Measurements from ENCODE around the gene ITGAE.
"Not testable (repeated sequence)": the region's sequence is repeated elsewhere in the genome, so short reads cannot be mapped to it uniquely, and the experiment has no call there.

The ITGAE gene

GRCh38 chr17:3728099-3728498 lies 72.9 kb downstream of the ITGAE start:
- H3K9me3 ChIP-seq (ENCODE audit: control insufficient read depth, insufficient read depth, low read length); H3K9ac ChIP-seq (ENCODE audit: low read depth, low read length): not testable (repeated sequence)
- Histone ChIP-seq H3K4me1 (ENCODE audit: insufficient read depth, low read length) (peaks cover 13% of the 10 kb centered on the region; the same call in 1 of the 2 replicates), H3K36me3 (ENCODE audit: insufficient read depth, low read length) (peaks cover 18% of the 10 kb centered on the region; the same call in 1 of the 2 replicates)

GRCh38 chr17:3727041-3727440 lies 73.9 kb downstream of the ITGAE start:
- H3K9ac ChIP-seq (ENCODE audit: low read depth, low read length): no peak overlapping the region
- H3K4me1 ChIP-seq (ENCODE audit: insufficient read depth, low read length): peaks cover 16% of the 10 kb centered on the region; the same call in 1 of the 2 replicates
- peaks cover 18% of the 10 kb centered on the region; the same call in 1 of the 2 replicates for H3K36me3 ChIP-seq (ENCODE audit: insufficient read depth, low read length)

GRCh38 chr17:3724378-3725077 lies 76.5 kb downstream of the ITGAE start:
- peaks cover 21% of the 10 kb centered on the region; the same call in 1 of the 2 replicates for H3K36me3 ChIP-seq (ENCODE audit: insufficient read depth, low read length)
- peaks cover 10% of the 10 kb centered on the region; the same call in 1 of the 2 replicates for H3K4me1 ChIP-seq (ENCODE audit: insufficient read depth, low read length)
- no peaks in the 10 kb centered on the region for H3K9me3 ChIP-seq (ENCODE audit: control insufficient read depth, insufficient read depth, low read length)
- peak overlapping the region; percentile 90 for H3K9ac ChIP-seq (ENCODE audit: low read depth, low read length)

More at GRCh38 chr17:3727041-3727440, 73.9 kb downstream of the ITGAE start:
- H3K9me3 ChIP-seq (ENCODE audit: control insufficient read depth, insufficient read depth, low read length): no peaks in the 10 kb centered on the region

GRCh38 chr17:3723556-3724377 lies 77.2 kb downstream of the ITGAE start, which contains the start of gene HASPIN:
Gene HASPIN, plus strand, starts transcription at chr17:3723903. Its CDS starts 33 bp downstream, at chr17:3723936.
- Histone ChIP-seq H3K9me3 (ENCODE audit: control insufficient read depth, insufficient read depth, low read length) (no peaks in the 10 kb centered on the region), H3K9ac (ENCODE audit: low read depth, low read length) (peak within 1 kb of the TSS; percentile 90), H3K36me3 (ENCODE audit: insufficient read depth, low read length) (peaks cover 21% of the 10 kb centered on the region; the same call in 1 of the 2 replicates), H3K4me1 (ENCODE audit: insufficient read depth, low read length) (peaks cover 10% of the 10 kb centered on the region; the same call in 1 of the 2 replicates)

GRCh38 chr17:3723188-3723555 lies 77.8 kb downstream of the ITGAE start:
- Histone ChIP-seq H3K9ac (ENCODE audit: low read depth, low read length) (peak overlapping the region; percentile 90), H3K36me3 (ENCODE audit: insufficient read depth, low read length) (peaks cover 21% of the 10 kb centered on the region; the same call in 1 of the 2 replicates), H3K4me1 (ENCODE audit: insufficient read depth, low read length) (peaks cover 10% of the 10 kb centered on the region; the same call in 1 of the 2 replicates), H3K9me3 (ENCODE audit: control insufficient read depth, insufficient read depth, low read length) (no peaks in the 10 kb centered on the region)

- H3K4me1 ChIP-seq (ENCODE audit: insufficient read depth, low read length): peaks cover 10% of the 10 kb centered on the region; the same call in 1 of the 2 replicates
- peak overlapping the region; percentile 90; the same call in 1 of the 2 replicates for H3K9ac ChIP-seq (ENCODE audit: low read depth, low read length)
- no peaks in the 10 kb centered on the region for H3K9me3 ChIP-seq (ENCODE audit: control insufficient read depth, insufficient read depth, low read length)
- H3K36me3 ChIP-seq (ENCODE audit: insufficient read depth, low read length): peaks cover 21% of the 10 kb centered on the region; the same call in 1 of the 2 replicates
Measured at GRCh38 chr17:3722716-3723115, 78.3 kb downstream of the ITGAE start.

GRCh38 chr17:3719265-3719664 lies 81.7 kb downstream of the ITGAE start:
- Histone ChIP-seq H3K9me3 (ENCODE audit: control insufficient read depth, insufficient read depth, low read length) (no peaks in the 10 kb centered on the region), H3K36me3 (ENCODE audit: insufficient read depth, low read length) (peaks cover 17% of the 10 kb centered on the region), H3K4me1 (ENCODE audit: insufficient read depth, low read length) (peaks cover 3% of the 10 kb centered on the region; the same call in 1 of the 2 replicates), H3K9ac (ENCODE audit: low read depth, low read length) (no peak overlapping the region)

- Histone ChIP-seq H3K9me3 (ENCODE audit: control insufficient read depth, insufficient read depth, low read length) (no peaks in the 10 kb centered on the region), H3K36me3 (ENCODE audit: insufficient read depth, low read length) (peaks cover 17% of the 10 kb centered on the region), H3K9ac (ENCODE audit: low read depth, low read length) (no peak overlapping the region), H3K4me1 (ENCODE audit: insufficient read depth, low read length) (peaks cover 3% of the 10 kb centered on the region; the same call in 1 of the 2 replicates)
Measured at GRCh38 chr17:3718201-3718600, 82.8 kb downstream of the ITGAE start.

- H3K4me1 ChIP-seq (ENCODE audit: insufficient read depth, low read length): no peaks in the 10 kb centered on the region
- no peak overlapping the region for H3K9ac ChIP-seq (ENCODE audit: low read depth, low read length)
- peaks cover 19% of the 10 kb centered on the region for H3K36me3 ChIP-seq (ENCODE audit: insufficient read depth, low read length)
- no peaks in the 10 kb centered on the region for H3K9me3 ChIP-seq (ENCODE audit: control insufficient read depth, insufficient read depth, low read length)
Measured at GRCh38 chr17:3715296-3715695, 85.7 kb downstream of the ITGAE start.

GRCh38 chr17:3712811-3713463 lies 88.1 kb downstream of the ITGAE start:
- no peaks in the 10 kb centered on the region for H3K4me1 ChIP-seq (ENCODE audit: insufficient read depth, low read length)
- peaks cover 16% of the 10 kb centered on the region for H3K36me3 ChIP-seq (ENCODE audit: insufficient read depth, low read length)
- no peak overlapping the region for H3K9ac ChIP-seq (ENCODE audit: low read depth, low read length)
- H3K9me3 ChIP-seq (ENCODE audit: control insufficient read depth, insufficient read depth, low read length): no peaks in the 10 kb centered on the region

GRCh38 chr17:3710951-3711383 lies 90.0 kb downstream of the ITGAE start:
- H3K9ac ChIP-seq (ENCODE audit: low read depth, low read length): no peak overlapping the region
- no peaks in the 10 kb centered on the region for H3K4me1 ChIP-seq (ENCODE audit: insufficient read depth, low read length)
- H3K9me3 ChIP-seq (ENCODE audit: control insufficient read depth, insufficient read depth, low read length): no peaks in the 10 kb centered on the region
- H3K36me3 ChIP-seq (ENCODE audit: insufficient read depth, low read length): peaks cover 6% of the 10 kb centered on the region; the same call in 1 of the 2 replicates

- H3K4me1 ChIP-seq (ENCODE audit: insufficient read depth, low read length): no peaks in the 10 kb centered on the region
- peaks cover 2% of the 10 kb centered on the region; the same call in 1 of the 2 replicates for H3K36me3 ChIP-seq (ENCODE audit: insufficient read depth, low read length)
- no peaks in the 10 kb centered on the region for H3K9me3 ChIP-seq (ENCODE audit: control insufficient read depth, insufficient read depth, low read length)
- no peak overlapping the region for H3K9ac ChIP-seq (ENCODE audit: low read depth, low read length)
Measured at GRCh38 chr17:3708366-3708765, 92.6 kb downstream of the ITGAE start.

GRCh38 chr17:3705718-3705984 lies 95.3 kb downstream of the ITGAE start:
- H3K9ac ChIP-seq (ENCODE audit: low read depth, low read length); H3K9me3 ChIP-seq (ENCODE audit: control insufficient read depth, insufficient read depth, low read length); H3K4me1 ChIP-seq (ENCODE audit: insufficient read depth, low read length); H3K36me3 ChIP-seq (ENCODE audit: insufficient read depth, low read length): not testable (repeated sequence)

Data from ES-I3 (cell line).